Endometrial microvascular endothelial cells (primary cell): ENCODE measurements around the gene NCK1. TPM values are rescaled to one million over a fixed set of nuclear protein-coding genes. Genes with fewer than 3 reads are reported as not detected.
"Not testable (repeated sequence)": the region's sequence is repeated elsewhere in the genome, so short reads cannot be mapped to it uniquely, and the experiment has no call there.

Experiments
- in situ Hi-C: cut with HindIII; loops from 2 replicates; pipeline ENCODE4 v1.10.0; 2017; ENCODE audit warnings: low sequenced_read_pairs, low pct_unique_long_range_greater_than_20kb; ENCODE audit errors: inconsistent ontology term
- total RNA-seq: library from RNA; depleted of rRNA; stranded (reverse); fragments of >200 nt; gene quantifications from one replicate; pipeline ENCODE4 v1.2.3, GENCODE V29; 2015; ENCODE audit errors: inconsistent ontology term

Gene NCK1
- total RNA-seq, 1 donor from 2014 or later: 59.3 TPM

DNA sequence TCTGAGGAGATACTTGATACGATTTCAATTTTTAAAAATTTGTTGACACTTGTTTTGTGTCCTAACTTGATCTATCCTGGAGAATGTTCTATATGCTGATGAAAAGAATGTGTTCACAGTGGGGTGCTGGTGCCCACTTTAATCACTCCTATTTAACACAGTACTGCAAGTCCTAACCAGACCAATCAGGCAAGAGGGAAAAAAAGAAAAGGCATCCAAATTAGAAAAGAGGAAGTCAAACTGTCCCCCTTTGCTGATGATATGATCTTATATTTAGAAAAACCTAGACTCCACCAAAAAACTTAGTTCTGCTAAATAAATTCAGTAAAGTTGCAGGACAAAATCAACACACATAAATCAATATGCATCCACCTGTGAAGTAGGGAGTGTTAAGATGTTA lies 40.5 kb downstream of the NCK1 start:
- in situ Hi-C loops: not testable (repeated sequence)

DNA sequence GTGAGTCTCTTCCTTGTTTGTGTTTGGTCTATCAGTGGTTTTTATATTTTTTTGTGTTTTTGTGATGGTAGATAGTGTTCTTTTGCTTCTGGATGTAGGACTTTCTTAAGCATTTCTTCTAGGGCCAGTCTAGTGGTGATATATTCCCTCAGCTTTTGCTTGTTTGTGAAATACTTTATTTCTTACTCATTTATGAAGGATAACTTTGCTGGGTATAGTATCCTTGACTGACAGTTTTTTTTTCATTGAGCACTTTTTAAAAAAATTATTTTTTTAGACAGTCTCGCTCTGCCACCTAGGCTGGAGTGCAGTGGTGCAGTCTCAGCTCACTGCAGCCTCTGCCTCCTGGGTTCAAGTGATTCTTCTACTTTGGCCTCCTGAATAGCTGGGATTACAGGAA lies 41.9 kb downstream of the NCK1 start:
- in situ Hi-C loops: no loop called here

DNA sequence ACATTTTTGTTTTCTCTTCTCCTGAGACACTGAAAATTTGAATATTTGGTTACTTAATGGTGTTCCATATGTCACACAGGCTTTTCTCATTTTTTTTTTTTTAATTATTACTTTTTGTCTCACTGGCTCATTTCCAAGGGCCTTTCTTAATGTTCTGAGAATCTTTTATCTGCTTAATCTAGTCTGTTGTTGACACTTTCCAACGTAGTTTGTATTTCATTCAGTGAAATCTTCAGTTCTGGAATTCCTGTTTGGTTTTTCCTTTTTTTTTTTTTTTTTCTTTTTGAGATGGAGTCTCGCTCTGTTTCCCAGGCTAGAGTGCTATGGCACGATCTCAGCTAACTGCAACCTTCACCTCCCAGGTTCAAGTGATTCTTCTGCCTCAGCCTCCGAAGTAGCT lies 42.7 kb downstream of the NCK1 start:
- in situ Hi-C loops: no loop called here

DNA sequence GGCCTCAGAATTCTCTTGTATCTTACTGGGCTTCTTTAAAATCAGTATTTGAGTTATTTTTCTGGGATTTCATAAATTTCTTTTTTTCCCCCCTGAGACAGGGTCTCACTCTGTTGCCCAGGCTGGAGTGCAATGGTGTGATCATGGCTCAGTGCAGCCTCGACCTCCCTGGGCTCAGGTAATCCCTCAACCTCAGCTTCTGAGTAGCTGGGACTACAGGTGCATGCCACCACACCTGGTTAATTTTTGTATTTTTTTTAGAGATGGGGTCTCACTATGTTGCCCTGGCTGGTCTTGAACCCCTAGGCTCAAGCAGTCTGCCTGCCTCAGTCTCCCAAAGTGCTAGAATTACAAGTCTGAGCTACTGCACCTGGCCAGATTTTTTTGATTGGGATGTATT lies 43.5 kb downstream of the NCK1 start:
- in situ Hi-C loops: no loop called here

DNA sequence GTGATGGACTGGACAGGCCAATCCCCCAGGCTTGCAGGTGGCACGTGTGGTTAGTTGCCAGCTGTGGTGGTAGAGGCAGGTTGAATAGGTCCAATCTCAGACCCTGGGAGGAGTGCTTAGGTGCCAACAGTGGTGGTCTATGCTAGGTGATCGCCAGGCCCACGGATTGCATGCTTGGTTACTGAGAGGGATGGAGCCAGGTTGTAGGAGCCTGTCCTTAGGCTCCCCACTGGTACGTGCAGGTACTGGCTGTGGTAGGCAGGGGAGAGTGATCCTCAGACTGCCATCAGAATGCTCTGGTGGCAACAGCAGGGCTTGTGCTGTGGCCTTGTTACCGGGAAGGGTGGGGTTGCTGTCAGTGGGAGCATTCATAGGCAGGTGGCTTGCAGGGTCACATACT lies 44.7 kb downstream of the NCK1 start:
- in situ Hi-C loops: no loop called here

DNA sequence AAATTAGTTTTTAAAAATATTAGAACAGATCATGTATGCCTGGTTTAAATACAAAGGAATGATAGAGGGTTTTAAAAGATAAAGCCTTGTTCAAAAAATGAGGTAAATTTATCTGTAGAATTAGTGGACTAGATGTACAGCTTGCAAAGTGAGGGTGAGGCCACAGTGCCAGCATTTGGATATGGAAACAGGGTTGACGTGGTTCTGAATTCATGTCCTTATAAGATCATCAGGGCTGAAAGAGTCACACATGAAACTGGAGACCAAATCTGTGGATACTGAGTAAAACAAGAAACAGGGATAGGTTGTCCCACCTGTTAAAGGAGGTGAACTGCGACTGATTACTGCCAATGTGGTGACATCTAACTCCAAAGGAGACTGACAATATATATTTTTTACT lies 46.3 kb downstream of the NCK1 start:
- in situ Hi-C loops: no loop called here

DNA sequence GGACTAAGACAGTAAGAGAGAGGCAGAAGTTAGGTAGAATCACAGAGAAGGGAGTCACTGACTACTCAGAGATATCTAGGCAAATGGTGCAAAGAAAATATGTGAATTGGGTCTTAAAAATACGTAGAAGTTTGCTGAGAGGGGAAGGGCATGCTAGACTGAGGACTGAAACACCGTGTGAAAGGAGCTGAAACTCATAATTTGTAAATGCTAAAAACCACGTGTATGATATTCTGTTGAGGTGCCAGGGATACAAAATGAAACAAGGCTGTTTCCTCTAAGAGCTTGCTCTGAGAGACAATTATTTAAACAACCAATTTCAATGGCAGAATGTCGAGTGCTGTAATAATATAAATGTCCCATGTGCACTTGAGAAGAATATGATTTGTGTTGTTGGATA lies 47.2 kb downstream of the NCK1 start:
- in situ Hi-C loops: no loop called here

DNA sequence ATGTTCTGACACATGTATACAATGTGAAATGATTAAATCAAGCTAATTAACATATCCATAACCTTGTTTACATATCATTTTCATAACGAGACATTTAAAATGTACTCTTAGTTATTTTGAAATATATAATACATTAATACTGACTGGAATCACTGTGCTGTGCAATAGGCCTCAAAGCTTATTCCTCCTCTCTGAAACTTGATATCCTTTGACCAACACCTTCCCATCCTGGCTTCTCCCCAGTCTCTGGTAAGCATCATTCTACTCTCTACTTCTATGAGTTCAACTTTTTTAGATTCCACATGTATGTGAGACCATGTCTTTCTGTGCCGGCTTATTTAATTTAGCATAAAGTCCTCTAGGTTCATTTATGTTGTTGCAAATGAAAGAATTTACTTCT lies 48.7 kb downstream of the NCK1 start:
- in situ Hi-C loops: no loop called here

DNA sequence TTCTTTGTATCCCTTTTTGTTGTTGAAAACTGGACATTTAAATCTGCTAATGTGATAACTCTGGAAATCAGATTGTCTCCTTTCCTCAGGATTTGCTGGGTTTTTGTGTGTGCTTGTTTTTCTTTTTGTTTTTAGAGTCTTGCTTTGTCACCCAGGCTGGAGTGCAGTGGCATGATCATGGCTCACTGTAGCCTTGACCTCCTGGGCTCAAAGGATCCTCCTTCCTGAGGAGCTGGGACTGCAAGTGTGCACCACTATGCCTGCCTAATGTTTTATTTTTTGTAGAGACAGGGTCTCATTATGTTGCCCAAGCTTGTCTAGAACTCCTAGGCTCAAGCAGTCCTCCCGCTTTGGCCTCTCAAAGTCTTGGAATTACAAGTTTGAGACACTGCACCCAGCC lies 51.2 kb downstream of the NCK1 start:
- in situ Hi-C loops: no loop called here

DNA sequence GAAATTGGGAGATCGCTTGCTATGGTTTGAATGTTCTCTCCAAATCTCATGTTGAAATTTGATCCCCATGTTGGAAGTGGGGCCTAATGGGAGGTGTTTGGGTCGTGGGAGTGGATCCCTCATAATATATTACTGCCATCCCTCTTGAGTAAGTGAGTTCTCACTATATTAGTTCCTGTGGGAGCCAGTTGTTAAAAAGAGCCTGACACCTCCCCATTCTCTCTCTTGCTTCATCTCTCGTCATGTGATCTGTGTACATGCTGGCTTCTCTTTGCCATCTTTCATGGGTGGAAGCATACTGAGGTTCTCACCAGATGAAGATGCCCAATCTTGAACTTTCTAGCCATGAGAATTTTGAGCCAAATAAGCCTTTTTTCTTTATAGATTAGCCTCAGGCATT lies 52.7 kb downstream of the NCK1 start:
- in situ Hi-C loops: no loop called here

DNA sequence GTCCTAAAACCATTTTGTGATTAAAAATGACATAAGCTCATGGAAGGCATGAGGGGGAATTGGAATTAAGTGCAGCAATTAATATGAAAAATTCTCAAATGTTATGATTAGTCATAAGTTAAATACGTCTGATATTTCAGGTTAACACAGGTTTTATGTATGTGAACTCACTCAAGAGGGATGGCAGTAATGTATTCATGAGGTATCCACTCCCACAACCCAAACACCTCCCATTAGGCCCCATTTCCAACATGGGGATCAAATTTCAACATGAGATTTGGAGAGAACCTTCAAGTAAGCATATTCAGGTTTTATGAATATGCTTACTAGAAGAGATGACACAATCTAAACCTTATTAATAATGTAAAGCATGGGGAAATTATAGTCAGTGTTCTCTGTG lies 54.2 kb downstream of the NCK1 start:
- in situ Hi-C loops: no loop called here

DNA sequence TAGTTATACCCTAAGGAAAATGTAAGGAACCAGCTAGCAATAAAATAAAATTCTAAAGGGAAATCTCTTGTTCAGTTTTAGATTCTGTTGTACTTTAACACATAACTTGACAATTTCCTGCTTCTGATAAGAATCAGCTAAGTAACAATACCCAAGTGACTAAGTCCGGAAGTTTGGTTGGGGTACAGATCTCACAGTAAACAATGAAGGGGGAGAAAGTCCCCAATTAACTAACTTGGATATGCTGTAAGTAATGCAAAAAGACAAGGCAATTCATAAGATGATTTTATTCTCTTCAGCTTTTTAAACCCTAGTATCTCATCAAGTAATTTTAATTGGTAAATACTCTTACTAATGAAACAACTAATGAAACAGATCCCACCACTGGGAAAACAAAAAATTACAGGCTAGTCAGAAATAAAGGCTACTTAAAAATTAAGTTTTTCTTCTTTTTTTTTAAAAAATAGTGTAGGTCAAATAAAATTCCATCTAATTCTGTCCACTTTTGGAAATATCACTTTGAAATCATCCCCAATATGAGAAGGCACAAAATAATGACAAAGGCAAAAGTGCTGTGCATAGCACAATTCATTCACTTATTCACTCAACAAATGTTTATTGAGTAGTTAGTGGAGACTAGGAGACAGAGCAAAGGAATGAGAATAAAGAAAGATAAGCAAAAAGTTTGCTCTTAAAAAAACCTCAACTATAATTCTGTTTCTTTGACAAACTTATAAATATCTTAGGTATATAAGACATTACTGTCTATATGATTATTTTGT lies 58.0 kb downstream of the NCK1 start:
- in situ Hi-C loops: no loop called here

DNA sequence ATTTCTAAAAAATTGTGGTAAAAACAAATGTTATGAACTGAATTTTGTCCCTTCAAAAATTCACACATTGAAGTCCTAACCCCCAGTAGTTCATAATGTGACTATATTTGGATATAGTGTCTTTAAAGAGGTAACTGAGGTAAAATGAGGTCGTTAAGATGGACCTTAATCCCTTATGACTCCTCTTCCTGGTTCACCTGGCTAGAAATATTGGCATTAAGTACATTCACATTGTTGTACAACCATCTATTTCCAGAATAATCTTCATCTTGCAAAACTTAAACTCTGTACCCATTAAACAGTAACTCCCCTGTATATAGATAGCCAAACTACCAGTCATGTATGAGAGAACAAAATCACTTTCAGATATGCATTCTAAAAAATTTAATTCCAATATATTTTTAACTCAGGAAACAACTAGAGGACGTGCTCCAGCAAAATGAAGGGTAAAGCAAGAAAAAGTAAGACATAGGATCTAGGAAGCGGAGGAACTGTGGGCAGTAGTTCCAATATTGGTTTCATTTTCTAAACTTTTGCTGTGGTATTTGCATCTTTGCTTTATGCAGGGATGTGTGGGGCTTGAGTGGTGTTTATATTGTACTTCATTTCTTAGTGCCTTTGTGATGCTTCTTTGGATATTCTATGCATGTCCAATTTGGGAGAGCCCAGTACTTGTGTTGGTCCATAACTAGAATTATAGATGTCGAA lies 59.0 kb downstream of the NCK1 start:
- in situ Hi-C loops: no loop called here

DNA sequence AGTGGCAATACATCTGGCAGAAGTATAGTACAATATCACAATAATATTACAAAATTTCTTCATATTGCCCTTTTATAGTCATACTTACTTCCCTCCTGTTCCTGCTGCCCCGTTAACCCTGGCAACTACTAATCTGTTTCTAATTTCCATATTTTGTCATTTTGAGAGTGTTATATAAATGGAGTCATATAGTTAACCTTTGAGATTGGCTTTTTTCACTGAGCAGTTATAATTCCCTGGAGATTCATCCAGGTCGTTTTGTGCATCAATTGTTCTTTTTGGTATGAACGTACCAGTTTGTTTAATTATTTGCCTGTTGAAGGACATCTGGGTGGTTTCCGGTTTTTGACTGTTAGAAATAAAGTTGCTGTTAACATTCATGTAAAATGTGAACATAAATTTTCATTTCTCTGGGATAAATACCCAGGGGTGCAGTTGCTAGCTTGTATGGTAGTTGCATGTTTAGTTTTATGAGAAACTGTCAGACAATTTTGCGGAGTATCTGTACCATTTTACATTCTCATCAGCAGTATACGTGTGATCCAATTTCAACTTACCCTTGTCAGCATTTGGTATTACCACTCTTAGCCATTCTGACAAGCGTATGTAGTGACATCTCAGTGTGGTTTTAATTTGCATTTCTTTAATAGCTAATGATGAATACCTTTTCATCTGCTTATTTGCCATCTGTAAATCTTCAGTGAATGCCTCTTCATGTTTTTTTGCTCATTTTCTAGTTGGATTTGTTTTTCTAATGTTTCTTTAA lies 63.6 kb downstream of the NCK1 start:
- in situ Hi-C loops: no loop called here

DNA sequence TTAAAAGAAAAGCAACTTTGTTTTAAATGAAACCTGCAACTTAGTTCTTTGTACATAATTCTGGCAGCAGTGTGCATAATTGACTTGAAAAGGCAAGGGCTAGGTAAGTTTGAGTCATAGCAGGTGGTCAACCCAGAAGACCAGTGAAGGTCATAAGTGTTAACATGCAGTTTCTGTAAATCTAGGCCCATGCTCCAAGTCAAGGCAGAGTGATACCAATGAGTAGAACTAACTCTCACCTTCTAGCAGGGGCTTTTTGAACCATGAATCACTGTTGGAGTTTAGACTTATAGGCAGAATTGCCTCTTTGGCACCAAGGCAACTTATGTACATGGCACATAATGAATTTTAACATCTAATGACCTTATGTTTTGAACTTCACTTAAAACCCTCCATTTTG lies 66.2 kb downstream of the NCK1 start:
- in situ Hi-C loops: no loop called here

DNA sequence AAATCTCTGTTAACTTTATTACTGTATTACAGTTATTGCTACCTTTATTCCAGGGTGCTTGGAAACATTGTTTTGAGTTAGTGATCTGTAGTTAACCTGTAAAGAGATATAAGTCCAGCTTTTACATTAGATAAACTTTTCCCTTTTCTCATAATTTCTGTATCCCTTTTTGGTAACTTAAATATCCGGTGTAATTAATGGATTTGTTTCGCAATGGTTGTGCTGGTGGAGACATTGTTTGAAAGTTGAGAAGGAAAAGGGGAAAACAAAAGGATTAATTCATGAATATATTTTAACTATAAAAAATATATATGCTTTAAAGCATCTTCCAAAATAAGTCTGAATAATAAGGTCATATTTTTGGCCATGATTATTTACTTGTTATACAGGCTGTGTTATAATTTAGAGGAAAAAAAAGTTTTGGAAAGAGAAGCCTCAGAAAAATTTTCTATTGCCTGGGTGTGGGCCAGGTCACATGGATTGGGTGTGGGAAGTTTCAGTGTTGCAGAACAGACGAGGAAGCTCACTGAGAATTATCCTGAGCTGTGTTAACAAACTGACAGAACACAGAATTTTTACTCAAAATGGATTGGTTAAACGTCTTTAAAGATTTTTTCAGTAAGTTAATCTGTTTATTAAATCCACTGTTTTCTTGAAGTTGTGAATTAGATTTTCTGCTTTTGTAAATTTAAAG lies 68.1 kb downstream of the NCK1 start:
- in situ Hi-C loops: no loop called here

DNA sequence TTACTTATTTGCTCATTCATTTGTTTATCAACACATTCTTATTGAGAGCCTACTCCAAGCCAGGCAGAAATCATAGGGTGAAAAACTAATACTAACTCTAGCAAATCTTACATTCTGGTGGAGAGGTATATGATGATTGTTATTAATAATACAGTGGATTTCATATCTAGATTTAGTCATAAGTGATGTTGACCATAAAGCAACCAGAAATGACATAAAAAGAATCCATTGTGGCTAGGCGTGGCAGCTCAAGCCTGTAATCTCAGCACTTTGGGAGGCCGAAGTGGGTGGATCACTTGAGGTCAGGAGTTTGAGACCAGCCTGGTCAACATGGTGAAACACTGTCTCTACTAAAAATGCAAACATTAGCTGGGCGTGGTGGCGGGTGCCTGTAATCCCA lies 69.6 kb downstream of the NCK1 start:
- in situ Hi-C loops: no loop called here

DNA sequence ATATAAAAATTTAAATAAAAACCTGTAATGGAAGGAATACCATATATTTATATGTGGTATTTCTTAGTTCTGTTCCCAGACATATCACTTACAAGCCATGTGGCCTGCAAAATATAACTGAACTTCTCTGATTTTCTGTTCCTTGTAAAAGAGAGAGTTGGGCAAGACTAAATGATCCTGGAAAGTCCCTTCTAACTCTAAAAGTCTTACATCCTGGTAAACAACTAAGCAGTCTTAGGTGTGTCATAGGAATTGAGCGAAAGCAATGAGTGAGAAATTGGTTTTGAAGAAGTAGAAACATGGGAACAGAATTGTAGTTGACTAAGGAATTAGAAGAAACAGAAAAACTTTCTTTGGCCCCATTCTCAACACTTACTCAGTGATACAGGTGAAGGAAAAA lies 70.5 kb downstream of the NCK1 start:
- in situ Hi-C loops: no loop called here

DNA sequence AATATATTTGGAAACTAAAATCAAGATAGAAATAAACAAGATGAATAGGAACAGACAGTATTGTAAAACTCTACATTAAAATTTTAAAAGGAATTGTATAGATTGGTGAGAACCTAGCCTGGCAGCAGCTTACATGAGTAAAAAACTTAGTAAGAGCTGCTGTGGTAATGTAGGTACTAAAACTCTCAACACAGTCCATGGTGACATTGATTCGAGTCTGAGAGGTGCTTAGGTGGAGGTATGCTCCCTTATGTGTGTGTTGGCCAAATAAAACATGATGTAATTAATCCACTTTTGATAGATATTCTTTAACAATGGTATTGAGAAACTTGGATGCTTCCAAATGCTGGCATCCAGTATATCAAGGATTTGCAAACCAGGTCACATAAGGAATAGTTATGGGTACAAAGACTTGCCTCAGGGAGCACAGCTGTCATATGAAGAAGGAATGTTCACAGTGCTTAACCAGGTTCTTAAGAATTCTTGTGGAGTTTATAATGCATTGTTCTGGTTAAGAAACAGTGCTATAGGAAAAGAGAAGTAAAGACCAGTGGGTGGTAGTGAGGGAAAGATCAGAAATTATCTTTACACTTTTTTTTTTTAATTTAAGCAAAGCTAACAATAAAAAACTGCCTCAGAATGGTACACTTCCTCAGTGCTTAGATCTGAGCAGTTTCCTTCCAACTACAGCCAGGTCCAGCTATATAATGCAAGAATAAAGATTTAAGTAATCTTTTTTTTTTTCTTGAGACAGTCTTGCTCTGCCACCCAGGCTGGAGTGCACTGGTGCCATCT lies 71.2 kb downstream of the NCK1 start:
- in situ Hi-C loops: no loop called here
